ENCODE results near the gene IFI16.
A peak's percentile ranks its signal among the peaks of the same experiment; 100 is the strongest.

GRCh38 chr1:158999316-159000069, 10.2 kb upstream of the IFI16 start:
- TF ChIP-seq POLR2A (IDR thresholded peaks at IDR 0.05) (peak in 2 of 4 donors; percentile 62 to 79), CTCF (IDR thresholded peaks at IDR 0.05) (no peak)

All from esophagus squamous epithelium (tissue), 4 donors.